ENCODE measurements around the gene LIFR.

LIFR gene

GRCh38 chr5:38581597-38581996 lies 25.2 kb upstream of the LIFR start:
- H3K4me3 ChIP-seq (ENCODE audit: low read depth in 1 of 2, low read length in 2 of 2), result no peak overlapping the region
- H4K20me1 ChIP-seq (ENCODE audit: insufficient read depth, low read length), result no peaks in the 10 kb centered on the region
- ATAC-seq (ENCODE audit: insufficient read depth, low read depth) (no peak), DNase-seq (no peak)
- TF ChIP-seq, protein P1, sequence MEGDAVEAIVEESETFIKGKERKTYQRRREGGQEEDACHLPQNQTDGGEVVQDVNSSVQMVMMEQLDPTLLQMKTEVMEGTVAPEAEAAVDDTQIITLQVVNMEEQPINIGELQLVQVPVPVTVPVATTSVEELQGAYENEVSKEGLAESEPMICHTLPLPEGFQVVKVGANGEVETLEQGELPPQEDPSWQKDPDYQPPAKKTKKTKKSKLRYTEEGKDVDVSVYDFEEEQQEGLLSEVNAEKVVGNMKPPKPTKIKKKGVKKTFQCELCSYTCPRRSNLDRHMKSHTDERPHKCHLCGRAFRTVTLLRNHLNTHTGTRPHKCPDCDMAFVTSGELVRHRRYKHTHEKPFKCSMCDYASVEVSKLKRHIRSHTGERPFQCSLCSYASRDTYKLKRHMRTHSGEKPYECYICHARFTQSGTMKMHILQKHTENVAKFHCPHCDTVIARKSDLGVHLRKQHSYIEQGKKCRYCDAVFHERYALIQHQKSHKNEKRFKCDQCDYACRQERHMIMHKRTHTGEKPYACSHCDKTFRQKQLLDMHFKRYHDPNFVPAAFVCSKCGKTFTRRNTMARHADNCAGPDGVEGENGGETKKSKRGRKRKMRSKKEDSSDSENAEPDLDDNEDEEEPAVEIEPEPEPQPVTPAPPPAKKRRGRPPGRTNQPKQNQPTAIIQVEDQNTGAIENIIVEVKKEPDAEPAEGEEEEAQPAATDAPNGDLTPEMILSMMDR (IDR thresholded peaks at IDR 0.05; ENCODE audit: borderline replicate concordance, extremely low read depth, low read length, poor library complexity, severe bottlenecking), result no peak
- no peak for TF ChIP-seq EZH2 (IDR thresholded peaks at IDR 0.05; ENCODE audit: borderline replicate concordance, low read depth, low read length, severe bottlenecking)
- no peaks in the 10 kb centered on the region for H3K36me3 ChIP-seq (ENCODE audit: insufficient read depth, low read length)
- H3K27ac ChIP-seq (ENCODE audit: low read length), result no peak overlapping the region
- H2AFZ ChIP-seq (ENCODE audit: low read depth, low read length), result no peak overlapping the region
- no peaks in the 10 kb centered on the region for H3K9me3 ChIP-seq (ENCODE audit: insufficient read depth, low read length, severe bottlenecking)
- no peaks in the 10 kb centered on the region for H3K79me2 ChIP-seq (ENCODE audit: insufficient read depth, low read length)
- peaks cover 10% of the 10 kb centered on the region for H3K27me3 ChIP-seq (ENCODE audit: insufficient read depth, low read length, poor library complexity)
- H3K9ac ChIP-seq (ENCODE audit: low read depth, low read length), result no peak overlapping the region
- H3K4me2 ChIP-seq (ENCODE audit: insufficient read depth, low read length), result no peak overlapping the region
- H3K4me1 ChIP-seq (ENCODE audit: insufficient read depth, low read length), result no peaks in the 10 kb centered on the region

- H4K20me1 ChIP-seq (ENCODE audit: insufficient read depth, low read length), result no peaks in the 10 kb centered on the region
- no peaks in the 10 kb centered on the region for H3K36me3 ChIP-seq (ENCODE audit: insufficient read depth, low read length)
- no peaks in the 10 kb centered on the region for H3K79me2 ChIP-seq (ENCODE audit: insufficient read depth, low read length)
- peaks cover 3% of the 10 kb centered on the region for H3K27me3 ChIP-seq (ENCODE audit: insufficient read depth, low read length, poor library complexity)
- ATAC-seq (ENCODE audit: insufficient read depth, low read depth) (no peak), DNase-seq (no peak)
- H3K4me1 ChIP-seq (ENCODE audit: insufficient read depth, low read length), result no peaks in the 10 kb centered on the region
- TF ChIP-seq EZH2 (IDR thresholded peaks at IDR 0.05; ENCODE audit: borderline replicate concordance, low read depth, low read length, severe bottlenecking), result no peak
- TF ChIP-seq, protein P1 (IDR thresholded peaks at IDR 0.05; ENCODE audit: borderline replicate concordance, extremely low read depth, low read length, poor library complexity, severe bottlenecking), result no peak
- H3K4me2 ChIP-seq (ENCODE audit: insufficient read depth, low read length), result no peak overlapping the region
- H3K27ac ChIP-seq (ENCODE audit: low read length), result no peak overlapping the region
- H2AFZ ChIP-seq (ENCODE audit: low read depth, low read length), result no peak overlapping the region
- no peak overlapping the region for H3K4me3 ChIP-seq (ENCODE audit: low read depth in 1 of 2, low read length in 2 of 2)
- no peaks in the 10 kb centered on the region for H3K9me3 ChIP-seq (ENCODE audit: insufficient read depth, low read length, severe bottlenecking)
- H3K9ac ChIP-seq (ENCODE audit: low read depth, low read length), result no peak overlapping the region
These were observed 22.7 kb upstream of the LIFR start for GRCh38 chr5:38579105-38579504.

DNA sequence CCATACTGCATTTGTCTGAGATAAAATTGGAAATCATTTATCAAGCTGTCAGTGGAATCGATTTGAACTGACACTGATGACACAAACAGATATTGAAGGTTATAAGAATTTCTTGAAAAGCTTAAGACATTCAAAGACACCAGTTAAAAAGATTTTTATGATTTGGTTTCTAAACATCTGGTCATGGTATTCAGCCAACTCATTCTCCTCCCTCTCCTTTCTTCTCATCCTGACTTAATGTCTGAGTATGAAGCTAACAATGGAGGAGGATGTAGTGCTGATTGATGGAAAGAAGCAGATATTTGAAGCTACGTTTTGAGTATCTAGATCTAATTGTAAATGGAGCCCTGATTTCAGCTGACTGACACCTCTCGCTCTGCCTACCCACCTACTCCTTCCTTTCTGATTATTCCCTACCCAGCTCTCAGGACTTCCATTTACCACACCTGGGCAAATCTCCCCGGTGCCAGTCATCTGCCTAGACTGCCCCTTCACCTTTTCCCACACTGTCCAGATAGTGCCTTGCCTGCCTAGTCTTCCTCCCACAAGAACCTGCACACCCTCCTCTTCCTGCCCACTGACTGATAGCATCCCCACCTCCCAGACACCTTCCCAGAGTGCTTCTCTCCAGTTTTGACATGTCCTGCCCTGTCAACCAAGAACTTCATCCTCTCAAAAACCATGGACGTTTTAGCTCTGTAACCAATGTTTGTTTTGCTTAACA lies 20.7 kb upstream of the LIFR start:
- H3K36me3 ChIP-seq (ENCODE audit: insufficient read depth, low read length), result no peaks in the 10 kb centered on the region
- no peak overlapping the region for H2AFZ ChIP-seq (ENCODE audit: low read depth, low read length)
- H3K4me2 ChIP-seq (ENCODE audit: insufficient read depth, low read length), result no peak overlapping the region
- ATAC-seq (ENCODE audit: insufficient read depth, low read depth) (no peak), DNase-seq (no peak)
- no peaks in the 10 kb centered on the region for H3K79me2 ChIP-seq (ENCODE audit: insufficient read depth, low read length)
- no peak overlapping the region for H3K27ac ChIP-seq (ENCODE audit: low read length)
- H3K4me3 ChIP-seq (ENCODE audit: low read depth in 1 of 2, low read length in 2 of 2), result no peak overlapping the region
- H3K4me1 ChIP-seq (ENCODE audit: insufficient read depth, low read length), result no peaks in the 10 kb centered on the region
- no peak overlapping the region for H3K9ac ChIP-seq (ENCODE audit: low read depth, low read length)
- no peaks in the 10 kb centered on the region for H3K9me3 ChIP-seq (ENCODE audit: insufficient read depth, low read length, severe bottlenecking)
- H4K20me1 ChIP-seq (ENCODE audit: insufficient read depth, low read length), result no peaks in the 10 kb centered on the region
- peaks cover 11% of the 10 kb centered on the region for H3K27me3 ChIP-seq (ENCODE audit: insufficient read depth, low read length, poor library complexity)
- no peak for TF ChIP-seq EZH2 (IDR thresholded peaks at IDR 0.05; ENCODE audit: borderline replicate concordance, low read depth, low read length, severe bottlenecking)
- TF ChIP-seq, protein P1 (IDR thresholded peaks at IDR 0.05; ENCODE audit: borderline replicate concordance, extremely low read depth, low read length, poor library complexity, severe bottlenecking), result no peak

All from DND-41 (cell line).